GM12875 (cell line): Measurements from ENCODE around the gene OR1K1.
A peak's percentile ranks its signal among the peaks of the same experiment; 100 is the strongest.
"Not testable (repeated sequence)": the region's sequence is repeated elsewhere in the genome, so short reads cannot be mapped to it uniquely, and the experiment has no call there.

Source experiments
- H3K4me3 ChIP-seq: one replicate; pipeline ENCODE4 v1.5.1; 2011; ENCODE audit warnings: low read depth, low read length, control low read depth
- TF ChIP-seq, protein P1 (sequence below): IDR thresholded peaks from 2 replicates; pipeline ENCODE4 v1.5.1; 2011; ENCODE audit warnings: low read depth, mild to moderate bottlenecking, control low read depth, inconsistent platforms, low read length, moderate library complexity, borderline replicate concordance; ENCODE audit not compliant: insufficient read depth

The OR1K1 gene

DNA sequence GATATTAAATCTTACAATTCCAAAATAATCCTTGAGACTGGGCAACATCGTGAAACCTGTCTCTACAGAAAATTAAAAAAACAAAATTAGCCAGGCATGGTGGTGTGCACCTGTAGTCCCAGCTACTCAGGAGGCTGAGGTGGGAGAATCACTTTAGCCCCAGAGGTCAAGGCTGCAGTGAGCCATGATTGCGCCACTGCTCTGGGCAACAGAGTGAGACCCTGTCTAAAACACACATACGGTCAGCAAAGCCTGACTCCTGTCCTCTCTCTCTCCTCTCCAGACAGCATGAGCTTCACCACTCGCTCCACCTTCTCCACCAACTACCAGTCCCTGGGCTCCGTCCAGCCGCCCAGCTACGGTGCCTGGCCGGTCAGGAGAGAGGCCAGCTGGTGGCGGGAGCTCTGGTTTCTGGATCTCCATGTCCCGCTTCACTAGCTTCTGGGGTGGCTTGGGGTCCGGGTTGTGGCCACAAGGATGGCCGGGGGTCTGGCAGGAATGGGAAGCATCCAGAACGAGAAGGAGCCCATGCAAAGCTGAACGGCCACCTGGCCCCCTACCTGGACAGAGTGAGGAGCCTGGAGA, 37.4 kb downstream of the OR1K1 start:
- no peak overlapping the region for H3K4me3 ChIP-seq
- TF ChIP-seq, protein P1, sequence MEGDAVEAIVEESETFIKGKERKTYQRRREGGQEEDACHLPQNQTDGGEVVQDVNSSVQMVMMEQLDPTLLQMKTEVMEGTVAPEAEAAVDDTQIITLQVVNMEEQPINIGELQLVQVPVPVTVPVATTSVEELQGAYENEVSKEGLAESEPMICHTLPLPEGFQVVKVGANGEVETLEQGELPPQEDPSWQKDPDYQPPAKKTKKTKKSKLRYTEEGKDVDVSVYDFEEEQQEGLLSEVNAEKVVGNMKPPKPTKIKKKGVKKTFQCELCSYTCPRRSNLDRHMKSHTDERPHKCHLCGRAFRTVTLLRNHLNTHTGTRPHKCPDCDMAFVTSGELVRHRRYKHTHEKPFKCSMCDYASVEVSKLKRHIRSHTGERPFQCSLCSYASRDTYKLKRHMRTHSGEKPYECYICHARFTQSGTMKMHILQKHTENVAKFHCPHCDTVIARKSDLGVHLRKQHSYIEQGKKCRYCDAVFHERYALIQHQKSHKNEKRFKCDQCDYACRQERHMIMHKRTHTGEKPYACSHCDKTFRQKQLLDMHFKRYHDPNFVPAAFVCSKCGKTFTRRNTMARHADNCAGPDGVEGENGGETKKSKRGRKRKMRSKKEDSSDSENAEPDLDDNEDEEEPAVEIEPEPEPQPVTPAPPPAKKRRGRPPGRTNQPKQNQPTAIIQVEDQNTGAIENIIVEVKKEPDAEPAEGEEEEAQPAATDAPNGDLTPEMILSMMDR, result no peak

DNA sequence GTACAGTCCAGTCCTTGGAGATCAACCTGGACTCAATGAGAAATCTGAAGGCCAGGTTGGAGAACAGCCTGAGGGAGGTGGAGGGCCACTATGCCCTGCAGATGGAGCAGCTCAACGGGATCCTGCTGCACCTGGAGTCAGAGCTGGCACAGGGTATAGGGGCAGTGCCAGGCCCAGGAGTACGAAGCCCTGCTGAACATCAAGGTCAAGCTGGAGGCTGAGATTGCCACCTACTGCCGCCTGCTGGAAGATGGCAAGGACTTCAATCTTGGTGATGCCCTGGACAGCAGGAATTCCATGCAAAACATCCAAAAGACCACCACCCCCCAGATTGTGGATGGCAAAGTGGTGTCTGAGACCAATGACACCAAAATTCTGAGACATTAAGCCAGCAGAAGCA, 38.5 kb downstream of the OR1K1 start:
- TF ChIP-seq, protein P1, result peak; percentile 12; the same call in 1 of the 2 replicates
- H3K4me3 ChIP-seq, result not testable (repeated sequence)

DNA sequence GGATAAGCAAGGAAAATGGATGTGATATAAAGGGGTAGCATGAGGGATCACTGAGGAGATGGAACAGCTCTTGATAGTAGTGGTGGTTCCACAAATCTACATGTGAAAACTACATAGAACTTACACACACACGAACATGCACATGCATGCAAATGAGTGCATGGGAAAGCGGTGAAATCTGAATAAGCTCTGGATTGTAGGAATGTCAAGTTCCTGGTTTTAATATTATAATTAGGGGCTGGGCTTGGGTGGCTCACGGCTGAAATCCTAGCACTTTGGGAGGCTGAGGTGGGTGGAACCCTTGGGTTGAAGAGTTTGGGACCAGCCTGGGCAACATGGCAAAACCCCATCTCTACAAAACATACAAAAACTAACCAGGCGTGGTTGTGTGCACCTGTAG, 41.6 kb downstream of the OR1K1 start:
- H3K4me3 ChIP-seq, result no peak overlapping the region
- TF ChIP-seq, protein P1, result no peak

DNA sequence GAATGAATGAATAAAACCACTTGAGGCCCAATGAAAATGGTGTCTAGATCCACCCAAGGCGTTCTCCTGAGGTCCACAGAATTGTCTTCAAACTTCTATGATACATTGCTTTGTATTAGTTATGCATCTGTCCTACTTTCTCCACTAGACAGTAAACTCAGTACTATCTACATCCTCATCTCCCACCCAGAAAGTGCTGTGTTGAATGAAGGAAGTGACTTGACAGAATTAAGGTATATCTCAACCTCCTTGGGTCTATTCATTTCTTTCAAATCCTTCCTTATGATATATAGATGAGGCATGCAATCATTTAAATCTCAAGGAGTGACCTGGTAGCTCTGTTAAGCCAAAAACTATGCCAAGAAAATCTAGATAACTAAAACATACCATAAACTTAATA, 44.2 kb downstream of the OR1K1 start:
- H3K4me3 ChIP-seq, result no peak overlapping the region
- TF ChIP-seq, protein P1, result no peak

DNA sequence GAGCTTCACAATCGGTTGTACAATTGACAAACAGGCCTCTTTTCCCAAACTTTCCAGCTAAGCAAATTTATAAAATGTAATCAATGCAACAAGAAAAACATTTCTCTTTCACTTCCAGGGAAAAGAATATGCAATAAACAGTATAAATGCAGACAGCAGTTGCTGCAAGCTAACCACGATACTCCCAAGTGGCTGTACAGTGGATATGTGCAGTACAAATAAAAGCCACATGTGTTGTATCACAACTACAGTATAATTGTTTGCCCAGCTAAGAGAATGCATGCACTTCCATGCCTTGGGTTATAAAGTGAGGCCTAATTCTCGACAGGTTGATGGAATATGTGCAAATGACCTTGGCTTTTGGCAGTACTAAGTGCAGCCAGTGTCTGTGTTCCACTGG, 45.2 kb downstream of the OR1K1 start:
- TF ChIP-seq, protein P1, result no peak
- no peak overlapping the region for H3K4me3 ChIP-seq

DNA sequence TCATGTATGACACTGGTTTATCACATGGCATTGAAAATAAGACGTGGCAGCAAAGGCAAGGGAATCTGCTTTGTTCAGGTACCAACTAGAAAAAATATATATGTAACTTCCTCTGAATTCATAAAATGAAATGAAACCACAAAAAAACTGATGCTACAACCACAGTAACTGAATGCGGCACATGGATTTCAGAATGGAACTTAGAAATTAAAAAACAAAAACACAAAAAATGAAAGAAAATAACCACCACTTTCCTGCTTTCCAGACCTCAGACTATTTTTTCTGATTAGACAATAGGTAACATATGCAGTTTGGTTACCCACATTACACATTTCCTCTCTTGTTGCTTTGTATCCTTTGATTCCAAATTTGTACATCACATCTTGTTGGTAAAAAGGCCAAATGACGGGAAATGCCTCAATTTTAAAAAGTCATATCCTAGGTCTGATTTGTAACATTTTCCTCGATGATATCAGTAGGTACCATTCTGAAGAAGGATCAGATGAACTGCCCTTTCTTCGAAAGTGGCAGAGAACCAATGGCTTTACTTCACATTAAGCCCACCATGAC, 46.5 kb downstream of the OR1K1 start:
- H3K4me3 ChIP-seq, result no peak overlapping the region
- TF ChIP-seq, protein P1, result no peak

DNA sequence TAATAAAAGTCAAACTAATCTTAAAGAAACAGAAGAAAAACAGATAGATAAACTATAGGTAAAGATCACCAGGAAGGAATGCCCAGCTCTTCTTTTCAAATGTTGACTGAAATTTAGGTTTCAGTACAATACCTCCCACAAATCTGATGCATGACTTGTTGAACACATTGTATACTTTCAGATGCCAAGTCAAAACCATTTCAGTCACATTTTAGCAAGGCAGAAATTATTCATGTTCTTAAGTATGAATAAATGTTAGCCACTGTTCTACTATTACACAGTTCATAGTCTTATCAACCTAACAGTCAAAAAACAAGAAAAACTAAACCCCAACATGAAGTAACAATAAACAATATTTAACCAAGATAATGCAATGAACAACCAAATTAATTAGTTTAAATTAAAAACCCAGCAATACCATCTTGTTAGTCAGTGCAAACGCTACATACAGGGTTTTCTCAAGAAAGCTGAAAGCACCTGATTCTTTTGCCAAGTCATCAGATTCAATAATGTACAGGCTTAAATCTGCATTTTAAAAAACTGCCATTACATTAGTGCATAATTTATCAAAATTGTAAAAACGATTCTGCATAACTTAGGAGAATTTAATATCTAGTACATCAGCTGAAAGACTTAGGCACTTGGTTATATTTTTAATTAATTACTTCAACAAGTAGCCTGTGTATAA, 48.5 kb downstream of the OR1K1 start:
- H3K4me3 ChIP-seq, result no peak overlapping the region
- TF ChIP-seq, protein P1, result no peak
